Activated CD8-positive, alpha-beta memory T cell treated with anti-CD3 and anti-CD28 coated beads, Interleukin-2, amount 50 U/mL, for 1 hour (primary cell): ENCODE data around the gene B4GALNT4.
"Not testable (repeated sequence)": the region's sequence is repeated elsewhere in the genome, so short reads cannot be mapped to it uniquely, and the experiment has no call there.

ENCODE experiments used
- DNase-seq: peaks from one replicate; pipeline ENCODE4 v3.0.0-alpha.2; 2020; ENCODE audit errors: extremely low read depth

Gene B4GALNT4

GRCh38 chr11:369336-370018, at the start of gene B4GALNT4:
B4GALNT4 (plus strand) TSS chr11:369499; CDS start chr11:369804, 305 bp downstream.
- no peak for DNase-seq

DNA sequence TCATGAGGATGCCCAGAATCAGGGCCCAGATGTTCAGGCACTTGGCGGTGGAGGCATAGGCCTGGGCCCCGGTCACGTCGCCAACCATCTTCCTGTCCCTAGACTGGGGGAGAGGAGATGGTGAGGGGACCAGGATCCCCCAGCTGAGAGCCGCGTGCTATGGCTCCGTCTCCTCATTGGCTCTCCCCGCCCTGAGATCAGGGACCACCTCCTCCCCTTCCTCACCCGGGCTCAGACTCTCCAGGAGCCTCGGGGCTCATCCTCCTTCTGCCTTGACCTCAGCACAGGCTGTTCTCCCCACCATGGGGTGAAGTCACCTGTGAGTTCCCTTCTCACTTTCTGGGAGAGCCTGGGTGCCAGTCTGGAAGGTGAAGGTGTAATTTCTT, 49.4 kb upstream of the B4GALNT4 start:
- not testable (repeated sequence) for DNase-seq

DNA sequence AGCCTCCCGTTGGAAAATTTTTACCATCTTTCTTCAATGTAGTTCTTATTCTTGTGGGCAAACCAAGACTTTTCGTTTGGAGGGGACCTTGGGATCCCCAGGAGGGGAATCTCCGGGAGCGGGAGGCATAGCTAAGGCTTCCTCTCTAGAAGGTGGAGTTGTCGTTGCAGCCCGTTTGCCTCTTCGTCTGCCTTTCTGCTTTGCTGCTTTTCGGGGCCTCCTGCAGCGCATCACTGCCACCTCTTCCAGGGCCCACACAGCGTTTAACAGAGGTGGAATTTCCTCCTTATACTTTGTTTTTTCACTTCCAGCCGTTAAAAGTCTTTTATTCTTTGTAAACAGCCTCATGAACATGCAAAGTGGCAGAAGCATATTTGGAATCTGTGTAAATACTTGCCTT, 45.1 kb upstream of the B4GALNT4 start:
- no peak for DNase-seq

GRCh38 chr11:324593-325517, 44.4 kb upstream of the B4GALNT4 start:
- not testable (repeated sequence) for DNase-seq

DNA sequence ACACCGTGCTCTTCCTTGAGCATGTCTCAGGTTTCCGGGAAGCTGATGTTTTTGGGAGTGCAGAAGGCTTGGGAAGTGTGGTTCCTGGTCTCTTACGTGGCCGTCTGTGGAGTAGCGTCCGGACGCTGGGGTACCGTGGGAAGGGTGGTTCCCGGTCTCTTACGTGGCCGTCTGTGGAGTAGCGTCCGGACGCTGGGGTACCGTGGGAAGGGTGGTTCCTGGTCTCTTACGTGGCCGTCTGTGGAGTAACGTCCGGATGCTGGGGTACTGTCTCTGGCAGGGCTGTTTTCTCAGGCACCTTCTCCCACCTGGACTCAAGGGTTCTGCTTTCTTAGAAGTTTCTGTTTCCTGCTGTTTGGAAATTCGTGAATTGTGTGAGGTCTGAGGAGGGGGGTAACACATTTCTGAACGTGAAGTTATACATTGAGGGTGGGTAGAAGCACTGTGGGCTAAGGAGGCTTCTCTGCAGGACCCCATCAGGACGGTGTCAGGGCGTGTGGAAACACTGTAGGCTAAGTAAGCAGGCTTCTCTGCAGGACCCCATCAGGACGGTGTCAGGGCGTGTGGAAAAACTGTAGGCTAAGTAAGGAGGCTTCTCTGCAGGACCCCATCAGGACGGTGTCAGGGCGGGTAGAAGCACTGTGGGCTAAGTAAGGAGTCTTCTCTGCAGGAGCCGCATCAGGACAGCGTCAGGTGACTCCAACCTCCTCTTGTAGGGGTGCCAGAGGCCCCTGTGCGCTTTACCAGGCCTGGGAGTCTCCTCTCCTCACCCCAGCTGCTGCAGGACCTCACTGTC, 43.3 kb upstream of the B4GALNT4 start:
- no peak for DNase-seq

- DNase-seq = no peak
These were observed 42.8 kb upstream of the B4GALNT4 start for GRCh38 chr11:326592-326841.

- peak; percentile 60 for DNase-seq
These were observed 42.3 kb upstream of the B4GALNT4 start for GRCh38 chr11:326842-327580.

DNA sequence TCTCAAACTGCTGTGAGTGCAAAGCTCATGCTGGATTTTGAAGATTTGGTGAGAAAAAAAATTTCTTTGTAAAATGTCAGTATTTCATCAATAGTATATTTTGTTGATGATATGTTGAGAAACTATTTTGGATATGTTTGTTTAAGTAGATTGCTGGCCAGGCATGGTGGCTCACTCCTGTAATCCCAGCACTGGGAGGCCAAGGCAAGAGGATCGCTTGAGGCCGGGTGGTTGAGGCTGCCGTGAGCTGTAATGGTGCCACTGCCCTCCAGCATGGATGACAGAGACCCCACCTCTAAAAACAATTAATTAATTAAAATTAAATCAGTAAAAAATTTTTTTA, 41.7 kb upstream of the B4GALNT4 start:
- DNase-seq = no peak

- DNase-seq = no peak
These were observed 41.3 kb upstream of the B4GALNT4 start for GRCh38 chr11:328012-328411.

GRCh38 chr11:328516-329100, 40.7 kb upstream of the B4GALNT4 start:
- not testable (repeated sequence) for DNase-seq

GRCh38 chr11:329886-330253, 39.4 kb upstream of the B4GALNT4 start:
- no peak for DNase-seq

- no peak for DNase-seq
These were observed 39.0 kb upstream of the B4GALNT4 start for GRCh38 chr11:330307-330693.

- DNase-seq = no peak
These were observed 38.5 kb upstream of the B4GALNT4 start for GRCh38 chr11:330694-331357.

GRCh38 chr11:331358-332060, 37.8 kb upstream of the B4GALNT4 start:
- DNase-seq = no peak

DNA sequence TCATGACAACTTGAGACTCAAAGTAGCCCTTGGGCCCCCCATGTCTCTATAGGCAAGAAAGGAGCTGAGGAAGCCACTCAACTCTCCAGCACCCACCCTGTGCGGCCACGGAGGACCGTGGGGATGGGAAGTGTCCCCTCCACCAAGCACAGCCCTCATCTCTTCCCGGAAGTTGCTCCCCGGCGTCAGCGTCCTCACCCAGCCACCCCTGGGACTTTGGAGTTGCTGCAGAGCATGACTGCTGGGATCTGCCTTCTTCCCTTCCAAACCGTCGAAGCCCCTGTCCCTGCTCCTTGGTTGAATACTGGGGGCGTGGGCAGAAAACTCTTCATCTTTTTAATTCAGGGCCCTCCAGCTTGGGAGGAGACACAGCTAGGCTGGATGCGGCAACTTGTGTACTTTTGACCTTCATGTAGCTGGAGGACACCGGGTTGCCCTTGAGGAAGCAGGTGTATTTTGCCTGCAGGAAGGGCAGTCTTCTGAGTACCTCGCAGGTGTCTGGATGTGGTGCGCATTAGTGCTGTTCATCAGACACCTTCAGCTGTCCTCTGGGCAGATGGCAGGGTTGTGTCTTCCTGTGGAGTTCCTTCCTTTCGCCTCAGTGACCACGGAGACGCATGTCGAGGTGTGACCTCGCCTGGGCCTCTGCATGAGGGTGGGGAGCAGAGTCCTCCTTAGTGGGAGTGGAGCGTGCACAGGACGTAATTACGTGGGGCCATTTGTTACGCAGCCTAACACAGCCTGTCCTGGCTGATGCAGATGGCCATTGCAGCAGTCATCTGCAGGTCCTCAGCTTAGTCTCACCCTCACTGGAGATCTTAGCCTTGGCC, 36.4 kb upstream of the B4GALNT4 start:
- DNase-seq = no peak

GRCh38 chr11:333616-334263, 35.6 kb upstream of the B4GALNT4 start:
- not testable (repeated sequence) for DNase-seq

GRCh38 chr11:334264-334994, 34.9 kb upstream of the B4GALNT4 start:
- DNase-seq = no peak
